ENCODE results near the gene KIF12. TPM values are rescaled to one million over a fixed set of nuclear protein-coding genes. Genes with fewer than 3 reads are reported as not detected.
A peak's percentile ranks its signal among the peaks of the same experiment; 100 is the strongest.

Gene KIF12
- total RNA-seq, 2 donors from 2014 or later = not detected

- Histone ChIP-seq H3K9me3 (no peaks in the 10 kb centered on the region), H3K4me1 (peaks cover 0 to 14% of the 10 kb centered on the region in 2 donors), H3K36me3 (no peaks in the 10 kb centered on the region), H3K27ac (peak overlapping the region in 1 of 2 donors; percentile 2), H3K4me3 (no peak overlapping the region), H3K27me3 (no peaks in the 10 kb centered on the region)
- TF ChIP-seq CTCF (IDR thresholded peaks at IDR 0.05) = no peak
- no peak for DNase-seq (ENCODE audit: low spot score)
These were observed 13.2 kb upstream of the KIF12 start for GRCh38 chr9:114112325-114112724.

GRCh38 chr9:114110180-114110579, 11.1 kb upstream of the KIF12 start:
- H3K27ac ChIP-seq = no peak overlapping the region
- TF ChIP-seq CTCF (IDR thresholded peaks at IDR 0.05) = no peak
- no peak for DNase-seq (ENCODE audit: low spot score)
- no peaks in the 10 kb centered on the region for H3K36me3 ChIP-seq
- H3K4me1 ChIP-seq = peaks cover 0 to 14% of the 10 kb centered on the region in 2 donors
- H3K4me3 ChIP-seq = no peak overlapping the region
- no peaks in the 10 kb centered on the region for H3K9me3 ChIP-seq
- no peaks in the 10 kb centered on the region for H3K27me3 ChIP-seq

DNA sequence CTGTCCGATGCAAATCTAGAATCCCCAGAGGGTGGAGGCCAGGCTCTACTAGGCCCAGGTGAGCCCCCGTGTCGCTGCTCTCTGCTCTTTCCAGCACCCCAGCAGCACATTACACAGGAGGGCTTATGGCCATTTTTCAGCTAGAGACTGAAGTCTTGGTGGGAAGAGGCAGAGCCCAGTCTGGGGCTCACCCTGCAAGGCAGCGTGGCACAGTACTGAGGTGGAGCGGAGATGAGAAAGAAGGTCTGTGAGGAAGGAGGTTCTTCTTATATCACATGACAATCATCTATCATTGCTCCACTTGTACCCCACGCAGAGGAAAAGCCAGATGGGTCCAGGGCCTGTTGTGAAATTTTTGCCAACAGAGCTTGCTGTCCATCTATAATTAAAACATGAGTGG, 10.0 kb upstream of the KIF12 start:
- Histone ChIP-seq H3K27me3 (no peaks in the 10 kb centered on the region), H3K4me1 (peaks cover 0 to 14% of the 10 kb centered on the region in 2 donors)

GRCh38 chr9:114108016-114108833, 9.1 kb upstream of the KIF12 start:
- Histone ChIP-seq H3K4me3 (no peak overlapping the region), H3K9me3 (no peaks in the 10 kb centered on the region), H3K27ac (no peak overlapping the region), H3K4me1 (peaks cover 0 to 8% of the 10 kb centered on the region in 2 donors), H3K27me3 (no peaks in the 10 kb centered on the region), H3K36me3 (no peaks in the 10 kb centered on the region)
- peak; percentile 69 for DNase-seq (ENCODE audit: low spot score)
- peak; percentile 76 to 96 for TF ChIP-seq CTCF (IDR thresholded peaks at IDR 0.05)

More for the DNA sequence above, 10.0 kb upstream of the KIF12 start:
- DNase-seq (ENCODE audit: low spot score) = no peak
- no peak for TF ChIP-seq CTCF (IDR thresholded peaks at IDR 0.05)
- H3K9me3 ChIP-seq = no peaks in the 10 kb centered on the region
- H3K36me3 ChIP-seq = no peaks in the 10 kb centered on the region
- no peak overlapping the region for H3K27ac ChIP-seq
- H3K4me3 ChIP-seq = no peak overlapping the region

DNA sequence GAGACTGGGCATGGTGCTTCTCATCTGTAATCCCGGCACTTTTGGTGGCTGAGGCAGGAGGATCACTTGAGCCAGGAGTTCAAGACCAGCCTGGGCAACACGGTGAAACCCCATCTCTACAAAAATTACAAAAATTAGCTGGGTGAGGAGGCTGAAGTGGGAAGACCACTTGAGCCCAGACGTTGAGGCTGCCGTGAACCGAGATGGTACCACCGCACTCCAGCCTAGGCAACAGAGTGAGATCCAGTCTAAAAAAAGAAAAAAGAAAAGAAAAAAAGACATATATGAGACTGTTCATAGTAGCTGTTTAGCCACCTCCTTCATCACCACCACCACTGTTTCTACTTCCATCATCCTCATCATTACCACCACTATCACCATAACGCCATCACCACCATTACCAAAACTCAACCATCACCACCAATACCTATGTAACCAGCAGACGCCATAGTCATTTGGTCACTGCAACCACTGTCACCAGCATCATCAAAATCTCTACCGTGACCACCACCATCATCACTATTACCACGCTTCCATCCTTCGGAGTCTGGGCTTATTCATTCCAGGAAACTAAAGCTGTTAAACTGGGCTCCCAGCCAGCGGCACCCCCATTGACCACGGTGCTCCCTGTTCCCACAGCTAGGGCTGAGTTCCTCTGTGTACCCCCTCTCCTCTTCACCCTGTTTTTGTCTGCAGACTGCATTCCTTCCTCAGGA, 8.4 kb upstream of the KIF12 start:
- no peaks in the 10 kb centered on the region for H3K9me3 ChIP-seq
- H3K27ac ChIP-seq = no peak overlapping the region
- peaks cover 0 to under 1% of the 10 kb centered on the region in 2 donors for H3K4me1 ChIP-seq
- no peaks in the 10 kb centered on the region for H3K36me3 ChIP-seq
- no peak for TF ChIP-seq CTCF (IDR thresholded peaks at IDR 0.05)
- no peak overlapping the region for H3K4me3 ChIP-seq
- no peaks in the 10 kb centered on the region for H3K27me3 ChIP-seq
- DNase-seq (ENCODE audit: low spot score) = no peak

All from right atrium auricular region (tissue), 2 donors.